GM19193 (cell line): ENCODE data around the gene NHLH1.

Experiments
- POLR2A ChIP-seq: IDR thresholded peaks from 4 replicates; pipeline ENCODE4 v1.6.1; 2011; ENCODE audit not compliant: insufficient read depth, insufficient read length; ENCODE audit errors: extremely low read depth

The NHLH1 gene

GRCh38 chr1:160367934-160368923 lies 1.4 kb downstream of the NHLH1 start:
- TF ChIP-seq POLR2A: no peak

- no peak for TF ChIP-seq POLR2A
Measured at GRCh38 chr1:160369087-160369486, 2.2 kb downstream of the NHLH1 start.

- TF ChIP-seq POLR2A: no peak
Measured at GRCh38 chr1:160370561-160371345, 3.9 kb downstream of the NHLH1 start.

GRCh38 chr1:160371346-160371631 lies 4.4 kb downstream of the NHLH1 start:
- no peak for TF ChIP-seq POLR2A

- TF ChIP-seq POLR2A: no peak
Measured at GRCh38 chr1:160371756-160372155, 4.9 kb downstream of the NHLH1 start.

- TF ChIP-seq POLR2A: no peak
Measured at GRCh38 chr1:160373696-160374095, 6.8 kb downstream of the NHLH1 start.

- no peak for TF ChIP-seq POLR2A
Measured at GRCh38 chr1:160374306-160375110, 7.6 kb downstream of the NHLH1 start.

GRCh38 chr1:160375788-160376524 lies 9.1 kb downstream of the NHLH1 start:
- TF ChIP-seq POLR2A: no peak

GRCh38 chr1:160376525-160377131 lies 9.8 kb downstream of the NHLH1 start:
- no peak for TF ChIP-seq POLR2A

- no peak for TF ChIP-seq POLR2A
Measured at GRCh38 chr1:160377585-160378206, 10.8 kb downstream of the NHLH1 start.

GRCh38 chr1:160394673-160395072 lies 27.8 kb downstream of the NHLH1 start:
- TF ChIP-seq POLR2A: no peak

GRCh38 chr1:160397651-160398050 lies 30.8 kb downstream of the NHLH1 start:
- TF ChIP-seq POLR2A: no peak

GRCh38 chr1:160398823-160399222 lies 32.0 kb downstream of the NHLH1 start:
- TF ChIP-seq POLR2A: no peak
